Endothelial cell of umbilical vein (primary cell): ENCODE results near the gene HSP90AB1. TPM values are rescaled to one million over a fixed set of nuclear protein-coding genes. Genes with fewer than 3 reads are reported as not detected.

Experiments
- BruUV-seq: library from RNA; stranded (reverse); fragments of 400-500 nt; replicated peaks from 2 replicates; lab custom pipeline; 2021; lab: Mats Ljungman, UMichigan
- CTCF ChIA-PET: fragments of 300-600, 350-600 bp; sonication (Branson Sonifier 250); formaldehyde crosslinking; loops from one replicate; lab custom pipeline; 2021; ENCODE audit warnings: antibody characterized with exemption, inconsistent platforms; lab: Charles Lee
- POLR2A ChIA-PET: fragments of 300-600, 350-600 bp; sonication (Branson Sonifier 250); formaldehyde crosslinking; loops from one replicate; lab custom pipeline; 2021; ENCODE audit warnings: antibody characterized with exemption, inconsistent platforms; lab: Charles Lee
- DNase-seq: peaks from one replicate; pipeline ENCODE4 v3.0.0-alpha.2; 2011; ENCODE audit warnings: low read depth, low spot score
- FAIRE-seq: peaks from 2 replicates; lab custom pipeline; 2011; peaks lifted over from hg19 to GRCh38; lab: Jason Lieb, UNC
- H2AFZ ChIP-seq: 2 replicates; pipeline ENCODE4 v1.6.0; 2012; ENCODE audit warnings: low read depth, low read length, control low read depth, inconsistent platforms
- H3K27ac ChIP-seq: 2 replicates; pipeline ENCODE4 v1.5.1; 2011; ENCODE audit warnings: low read depth, mild to moderate bottlenecking, control low read depth, low read length, moderate library complexity; ENCODE audit not compliant: insufficient read depth
- H3K27me3 ChIP-seq, 2 experiments: 2 replicates each; pipeline versions ENCODE4 v1.6.0 to v1.6.1; 2011; ENCODE audit warnings: low read length in 2 of 2, mixed read lengths in 1 of 2; ENCODE audit not compliant: control insufficient read depth in 2 of 2, insufficient read depth in 2 of 2
- H3K36me3 ChIP-seq, 2 experiments: 2 replicates in 1 of 2; 3 replicates in 1 of 2; pipeline ENCODE4 v1.5.1; 2011; ENCODE audit warnings: low read length in 2 of 2, mild to moderate bottlenecking in 1 of 2, moderate library complexity in 1 of 2; ENCODE audit not compliant: control insufficient read depth in 2 of 2, insufficient read depth in 2 of 2; ENCODE audit errors: extremely low read depth in 1 of 2
- H3K4me1 ChIP-seq: 3 replicates; pipeline ENCODE4 v1.5.1; 2011; ENCODE audit warnings: mild to moderate bottlenecking, low read length; ENCODE audit not compliant: control insufficient read depth, insufficient read depth; ENCODE audit errors: extremely low read depth
- H3K4me2 ChIP-seq: 2 replicates; pipeline ENCODE4 v1.6.1; 2011; ENCODE audit warnings: low read length, control low read depth, mixed read lengths; ENCODE audit not compliant: insufficient read depth
- H3K4me3 ChIP-seq, 3 experiments: fragments of 200-600 bp in 1 of 3; sonication (generic), shearing (Covaris generic) in 1 of 3; replicated peaks in 1 of 3; 2 replicates each; pipeline ENCODE4 v1.5.1; 2011 to 2016; ENCODE audit warnings: control low read depth in 3 of 3, low read length in 3 of 3, mild to moderate bottlenecking in 2 of 3, inconsistent platforms in 1 of 3, low read depth in 1 of 3, moderate library complexity in 1 of 3; ENCODE audit not compliant: insufficient read depth in 1 of 3
- H3K79me2 ChIP-seq: 2 replicates; pipeline ENCODE4 v1.6.0; 2012; ENCODE audit warnings: low read length, inconsistent platforms; ENCODE audit not compliant: control insufficient read depth, insufficient read depth
- H3K9ac ChIP-seq: replicated peaks from 2 replicates; pipeline ENCODE3; 2011; ENCODE audit warnings: low read length, control low read depth; ENCODE audit not compliant: insufficient read depth; ENCODE audit errors: extremely low read depth
- H3K9me1 ChIP-seq: replicated peaks from 3 replicates; pipeline ENCODE4 v1.6.0; 2011; ENCODE audit warnings: mild to moderate bottlenecking, low read length; ENCODE audit not compliant: control insufficient read depth, insufficient read depth; ENCODE audit errors: extremely low read depth
- H3K9me3 ChIP-seq: replicated peaks from 2 replicates; pipeline ENCODE4 v1.5.1; 2012; ENCODE audit warnings: low read length, inconsistent platforms; ENCODE audit not compliant: control insufficient read depth, insufficient read depth
- H4K20me1 ChIP-seq: replicated peaks from 2 replicates; pipeline ENCODE3; 2011; ENCODE audit warnings: mild to moderate bottlenecking, low read length; ENCODE audit not compliant: control insufficient read depth, insufficient read depth; ENCODE audit errors: extremely low read depth
- CTCF ChIP-seq, 2 donors: IDR thresholded peaks; 1 replicate in 1 of 2; 2 replicates in 1 of 2; pipeline ENCODE4 v1.5.1; 2011; ENCODE audit warnings: low read length in 2 of 2, mild to moderate bottlenecking in 2 of 2, moderate library complexity in 2 of 2, control low read depth in 1 of 2, inconsistent platforms in 1 of 2, low read depth in 1 of 2; ENCODE audit not compliant: insufficient read depth in 1 of 2; ENCODE audit errors: extremely low read depth in 1 of 2
- EZH2 ChIP-seq: IDR thresholded peaks from 2 replicates; pipeline ENCODE4 v1.6.1; 2012; ENCODE audit warnings: borderline replicate concordance, low read depth, mild to moderate bottlenecking, moderate library complexity, low read length, inconsistent platforms; ENCODE audit not compliant: severe bottlenecking
- FOS ChIP-seq: IDR thresholded peaks from 2 replicates; pipeline ENCODE4 v1.6.1; 2011; ENCODE audit warnings: mild to moderate bottlenecking, low read length, moderate library complexity, borderline replicate concordance; ENCODE audit not compliant: insufficient read depth
- GATA2 ChIP-seq: IDR thresholded peaks from 2 replicates; pipeline ENCODE4 v1.7.0; 2011; ENCODE audit warnings: low read depth, mild to moderate bottlenecking, moderate library complexity, mixed read lengths, low read length; ENCODE audit not compliant: insufficient read length, insufficient read depth
- JUN ChIP-seq: IDR thresholded peaks from 2 replicates; pipeline ENCODE4 v1.6.1; 2011; ENCODE audit warnings: borderline replicate concordance, low read depth; ENCODE audit not compliant: insufficient read length, insufficient read depth
- MAX ChIP-seq: IDR thresholded peaks from 2 replicates; pipeline ENCODE4 v1.6.1; 2011; ENCODE audit not compliant: insufficient read depth, insufficient read length
- MYC ChIP-seq: IDR thresholded peaks from one replicate; pipeline ENCODE4 v1.6.1; 2011; ENCODE audit warnings: mild to moderate bottlenecking, low read depth, low read length
- POLR2A ChIP-seq: IDR thresholded peaks from 2 replicates; pipeline ENCODE4 v1.6.1; 2012; ENCODE audit warnings: low read depth, mild to moderate bottlenecking, control low read depth, low read length
- POLR2AphosphoS5 ChIP-seq: IDR thresholded peaks from 2 replicates; pipeline ENCODE4 v1.6.1; 2012; ENCODE audit warnings: low read depth, mild to moderate bottlenecking, control low read depth, low read length, moderate library complexity; ENCODE audit not compliant: insufficient read depth
- dilution Hi-C: fragments of 300-500 bp; cut with MboI; formaldehyde crosslinking; loops from one replicate; pipeline ENCODE4 v1.15.0; 2019; ENCODE audit warnings: low sequenced_read_pairs; ENCODE audit not compliant: extremely low pct_ligation_motif_present
- intact Hi-C: fragments of 100-400 bp; cut with micrococcal nuclease; formaldehyde crosslinking; loops from one replicate; pipeline ENCODE4 v1.10.0; 2022
- polyA plus RNA-seq, 4 experiments: library from polyadenylated mRNA; depleted of rRNA in 3 of 4; stranded (reverse) in 3 of 4; unstranded in 1 of 4; fragments of >200 nt; gene quantifications; 2 replicates each; pipeline versions ENCODE4 v1.2.1 to v1.2.3, GENCODE V29; 2011 to 2012; ENCODE audit warnings: missing spikeins in 1 of 4
- total RNA-seq: library from RNA; stranded (reverse); gene quantifications from 2 replicates; pipeline ENCODE4 v1.2.3, GENCODE V29; 2021

The HSP90AB1 gene
- total and polyA plus RNA-seq, 2 donors (not counting 3 experiments of a cell fraction or from before 2014, with no cell fraction given) = 824 to 1,201 TPM

- CTCF ChIA-PET = interaction anchor here (0.8 to 1.6 kb wide), 2 partner anchors 9 to 15 kb away, joined by 4 read pairs; partner anchors contain the start of gene AARS2
- H3K4me1 ChIP-seq = peaks cover 6% of the 10 kb centered on the region
- BruUV-seq = no TSS peak
- intact Hi-C loops (no loop called here), dilution Hi-C loops (no loop called here)
- no peak overlapping the region for H3K4me2 ChIP-seq
- no peak overlapping the region for H3K4me3 ChIP-seq
- peaks cover 10 to 28% of the 10 kb centered on the region in 2 experiments for H3K36me3 ChIP-seq
- H3K9me3 ChIP-seq = no peaks in the 10 kb centered on the region
- peaks cover 30 to 37% of the 10 kb centered on the region in 2 experiments for H3K27me3 ChIP-seq
- H3K27ac ChIP-seq = no peak overlapping the region
- H2AFZ ChIP-seq = no peak overlapping the region
- POLR2A ChIA-PET = no interaction called here
- H4K20me1 ChIP-seq = no peaks in the 10 kb centered on the region
- TF ChIP-seq FOS = no peak
- TF ChIP-seq MYC = no peak
- no peak for TF ChIP-seq CTCF (IDR thresholded peaks at IDR 0.05; ENCODE audit: extremely low read depth in 1 of 2, insufficient read depth in 1 of 2, low read depth in 1 of 2, low read length in 2 of 2)
- TF ChIP-seq JUN = no peak
- TF ChIP-seq MAX = no peak
- TF ChIP-seq POLR2AphosphoS5 = no peak
- no peak for TF ChIP-seq EZH2
- TF ChIP-seq POLR2A = no peak
- no peak for TF ChIP-seq GATA2
- H3K79me2 ChIP-seq = no peaks in the 10 kb centered on the region
- DNase-seq (no peak), FAIRE-seq (no peak)
- no peaks in the 10 kb centered on the region for H3K9me1 ChIP-seq
- no peak overlapping the region for H3K9ac ChIP-seq
These were observed 51.3 kb downstream of the HSP90AB1 start for GRCh38 chr6:44298055-44298803.
